NCI-H510A (cell line): ENCODE data around the gene F8A3.
"Not testable (repeated sequence)": the region's sequence is repeated elsewhere in the genome, so short reads cannot be mapped to it uniquely, and the experiment has no call there.

Source experiments
- DNase-seq: peaks from one replicate; lab custom pipeline; 2025; lab: John Stamatoyannopoulos, UW

The F8A3 gene

DNA sequence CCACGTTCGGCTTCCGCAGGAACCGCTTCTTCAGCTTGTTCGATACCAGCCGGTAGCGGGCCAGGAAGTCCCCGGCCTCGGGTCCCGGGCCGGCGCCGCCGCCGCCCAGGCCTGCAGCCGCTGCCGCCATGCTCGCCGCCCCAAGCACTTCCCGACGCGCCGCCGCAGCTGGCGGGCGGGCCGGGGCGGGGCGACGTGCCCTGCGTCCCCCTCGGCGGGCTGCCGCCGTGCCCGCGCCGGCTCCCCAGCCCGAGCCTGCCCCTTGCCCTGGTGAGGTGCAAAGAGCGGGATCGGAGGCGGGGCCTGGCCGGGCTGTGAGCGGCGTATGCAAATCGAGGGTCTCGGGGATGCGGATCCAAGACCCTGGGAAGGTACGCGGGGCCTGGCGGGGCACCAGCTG, at the start of gene F8A3:
F8A3 (minus strand) TSS at position 150 of the 400 bp plus-strand sequence; CDS start at position 130, 20 bp downstream.
- DNase-seq: not testable (repeated sequence)

DNA sequence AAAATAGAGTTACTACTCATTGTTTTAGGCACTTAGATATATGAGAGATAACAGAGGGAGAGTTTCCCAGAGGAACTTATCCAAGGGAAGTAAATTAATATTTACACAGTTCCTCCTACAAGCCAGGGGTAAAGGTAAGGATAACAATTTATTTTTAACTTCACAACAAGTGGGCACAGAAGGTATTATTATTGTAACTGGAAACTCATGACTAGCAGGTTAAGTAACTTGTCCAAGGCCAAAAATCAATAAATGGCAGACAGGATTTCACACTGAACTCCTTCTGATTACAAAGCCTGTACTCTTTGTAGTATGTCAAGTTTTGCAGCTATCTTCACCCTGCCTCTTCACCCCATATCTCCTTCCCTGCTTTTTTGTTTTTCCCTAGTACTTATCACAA, 46.9 kb upstream of the F8A3 start:
- no peak for DNase-seq

- not testable (repeated sequence) for DNase-seq
These were observed 36.7 kb upstream of the F8A3 start for GRCh38 chrX:155495134-155495533.

DNA sequence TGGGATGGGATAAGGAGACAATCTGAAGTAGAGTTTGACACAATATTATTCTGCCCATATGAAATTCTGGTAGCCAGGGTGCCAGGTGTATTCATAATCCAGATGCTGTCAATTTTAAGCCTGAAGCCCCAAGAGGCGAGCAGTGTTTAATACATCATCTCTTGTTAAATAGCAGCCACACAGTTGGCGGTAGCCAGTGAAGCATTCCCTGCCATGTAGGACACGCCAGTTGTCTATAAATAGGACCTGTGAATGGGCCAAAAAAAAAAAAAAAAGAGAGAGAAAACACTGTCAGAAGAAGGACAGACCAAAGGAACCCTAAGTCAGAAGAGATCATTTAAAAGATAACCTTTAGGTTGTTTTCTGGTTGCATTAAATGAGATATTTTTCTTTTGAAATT, 33.0 kb upstream of the F8A3 start:
- DNase-seq: not testable (repeated sequence)

DNA sequence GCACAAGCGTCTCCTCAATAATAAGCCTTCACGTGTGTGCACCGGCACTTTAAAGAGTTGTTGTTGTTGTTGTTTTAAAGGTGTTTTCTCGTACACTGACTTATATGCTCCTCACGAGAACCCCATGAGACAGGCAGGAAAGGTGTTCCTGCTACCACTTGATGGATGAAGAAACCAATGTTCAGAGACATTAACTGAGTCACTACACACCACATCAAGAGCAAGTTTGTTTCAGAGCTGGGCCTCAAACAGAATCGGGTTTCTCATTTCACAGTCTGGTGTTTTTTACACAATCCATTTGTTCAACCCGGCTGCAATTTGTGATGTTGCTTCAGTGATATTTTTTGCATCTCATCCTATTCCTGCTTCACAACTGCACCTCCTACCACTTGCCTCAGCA, 18.7 kb upstream of the F8A3 start:
- DNase-seq: not testable (repeated sequence)

- not testable (repeated sequence) for DNase-seq
These were observed 8.0 kb upstream of the F8A3 start for GRCh38 chrX:155466269-155466938.

DNA sequence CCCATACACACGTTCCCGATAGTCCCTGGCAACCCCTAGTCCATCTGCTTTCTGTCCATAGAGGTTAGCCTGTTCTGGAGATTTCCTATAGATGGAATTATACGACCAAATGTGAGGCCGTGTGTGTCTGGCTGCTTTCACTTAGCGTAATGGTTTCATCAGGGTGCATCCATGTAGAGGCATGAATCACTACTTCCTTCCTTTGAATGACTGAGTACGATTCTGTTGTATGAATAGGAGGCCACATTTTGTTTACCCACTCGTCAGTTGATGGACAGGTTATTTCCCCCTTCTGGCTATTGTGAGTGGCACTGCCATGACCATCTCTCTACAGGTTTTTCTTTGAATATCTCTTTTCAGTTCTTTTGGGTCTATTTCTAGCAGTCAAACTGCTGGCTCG, 2.1 kb upstream of the F8A3 start:
- DNase-seq: not testable (repeated sequence)

- DNase-seq: not testable (repeated sequence)
These were observed 516 bp downstream of the F8A3 start for GRCh38 chrX:155457761-155458447.

DNA sequence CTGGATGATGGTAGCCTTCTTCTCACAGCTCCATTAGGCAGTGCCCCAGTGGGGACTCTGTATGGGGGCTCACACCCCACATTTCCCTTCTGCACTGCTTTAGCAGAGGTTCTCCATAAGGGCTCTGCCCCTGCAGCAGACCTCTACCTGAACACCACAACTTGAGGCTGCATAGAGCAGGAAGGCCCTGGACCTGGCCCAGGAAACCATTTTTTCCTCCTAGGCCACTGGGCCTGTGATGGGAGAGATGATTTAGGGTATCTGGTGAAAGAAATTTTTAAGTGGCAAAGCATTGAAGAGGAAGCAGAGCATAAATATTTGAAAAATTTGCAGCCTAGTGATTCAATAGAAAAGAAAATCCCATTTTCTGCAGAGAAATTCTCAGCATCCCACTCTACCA, 17.3 kb downstream of the F8A3 start:
- DNase-seq: no peak

- DNase-seq: no peak
These were observed 22.7 kb downstream of the F8A3 start for GRCh38 chrX:155435744-155436112.

- DNase-seq: no peak
These were observed 23.3 kb downstream of the F8A3 start for GRCh38 chrX:155434906-155435743.

- DNase-seq: no peak
These were observed 40.7 kb downstream of the F8A3 start for GRCh38 chrX:155417769-155418168.
